Neural crest cell (in vitro differentiated cells): ENCODE results near the gene PLCB3. TPM values are rescaled to one million over a fixed set of nuclear protein-coding genes. Genes with fewer than 3 reads are reported as not detected.

Experiments
- DNase-seq: peaks from one replicate; pipeline ENCODE4 v3.0.0; 2021; ENCODE audit warnings: low read depth, mixed read lengths, low spot score
- H3K27ac Mint-ChIP-seq: one replicate; pipeline ENCODE4 v1.8.0; 2021; ENCODE audit warnings: mild to moderate bottlenecking, mixed read lengths; ENCODE audit not compliant: unreplicated experiment
- H3K27me3 Mint-ChIP-seq: 2 replicates; pipeline ENCODE4 v1.8.0; 2021; ENCODE audit warnings: low read depth, mild to moderate bottlenecking, mixed read lengths
- H3K36me3 Mint-ChIP-seq: 2 replicates; pipeline ENCODE4 v1.8.0; 2021; ENCODE audit warnings: low read depth, mild to moderate bottlenecking, mixed read lengths
- H3K4me1 Mint-ChIP-seq: 2 replicates; pipeline ENCODE4 v1.8.0; 2021; ENCODE audit warnings: mixed read lengths
- H3K4me3 Mint-ChIP-seq: one replicate; pipeline ENCODE4 v1.8.0; 2021; ENCODE audit warnings: mild to moderate bottlenecking, mixed read lengths
- H3K9me3 Mint-ChIP-seq: 2 replicates; pipeline ENCODE4 v1.8.0; 2021; ENCODE audit warnings: mixed read lengths
- CTCF ChIP-seq: fragments of 200-600 bp; sonication (generic); conservative IDR thresholded peaks from 2 replicates; pipeline ENCODE4 v1.5.0; 2021; ENCODE audit warnings: antibody characterized with exemption, mild to moderate bottlenecking
- total RNA-seq: library from RNA; stranded (reverse); gene quantifications from 2 replicates; pipeline ENCODE4 v1.2.1, GENCODE V29; 2021

Gene PLCB3
- total RNA-seq, 1 donor from 2014 or later = 36.4 TPM

- H3K9me3 Mint-ChIP-seq = no peaks in the 10 kb centered on the region
- H3K4me3 Mint-ChIP-seq = peak overlapping the region; percentile 73
- peaks cover 24% of the 10 kb centered on the region for H3K4me1 Mint-ChIP-seq
- TF ChIP-seq CTCF = no peak
- no peaks in the 10 kb centered on the region for H3K36me3 Mint-ChIP-seq
- DNase-seq = no peak
- H3K27ac Mint-ChIP-seq = no peak overlapping the region
- peaks cover 91% of the 10 kb centered on the region for H3K27me3 Mint-ChIP-seq
These were observed 47.9 kb downstream of the PLCB3 start for GRCh38 chr11:64298966-64299846.

- Mint-ChIP-seq H3K9me3 (no peaks in the 10 kb centered on the region), H3K27me3 (peaks cover 88% of the 10 kb centered on the region), H3K4me3 (peak within 1 kb of the TSS; percentile 81), H3K4me1 (peaks cover 23% of the 10 kb centered on the region), H3K27ac (no peak within 1 kb of the TSS), H3K36me3 (no peaks in the 10 kb centered on the region)
- DNase-seq = no peak
- no peak for TF ChIP-seq CTCF
These were observed 48.7 kb downstream of the PLCB3 start, which contains the start of gene CATSPERZ for GRCh38 chr11:64299847-64300648. TSS of gene CATSPERZ (plus strand) at chr11:64300358. CDS start at chr11:64300411, 53 bp downstream.

- DNase-seq = no peak
- Mint-ChIP-seq H3K9me3 (no peaks in the 10 kb centered on the region), H3K4me3 (no peak overlapping the region), H3K27ac (no peak overlapping the region), H3K27me3 (peaks cover 56% of the 10 kb centered on the region), H3K4me1 (peaks cover 29% of the 10 kb centered on the region), H3K36me3 (no peaks in the 10 kb centered on the region)
- TF ChIP-seq CTCF = no peak
These were observed 52.0 kb downstream of the PLCB3 start for GRCh38 chr11:64303109-64304031.

GRCh38 chr11:64304032-64304315 is 52.6 kb downstream of the PLCB3 start:
- H3K9me3 Mint-ChIP-seq = no peaks in the 10 kb centered on the region
- no peak overlapping the region for H3K27ac Mint-ChIP-seq
- peak overlapping the region; percentile 90 for H3K4me3 Mint-ChIP-seq
- no peaks in the 10 kb centered on the region for H3K36me3 Mint-ChIP-seq
- TF ChIP-seq CTCF = no peak
- no peak for DNase-seq
- peaks cover 50% of the 10 kb centered on the region for H3K27me3 Mint-ChIP-seq
- peaks cover 29% of the 10 kb centered on the region for H3K4me1 Mint-ChIP-seq
